Right renal pelvis (tissue), 4 donors: ENCODE results near the gene PRR18. TPM values are rescaled to one million over a fixed set of nuclear protein-coding genes. Genes with fewer than 3 reads are reported as not detected.

ENCODE experiments used
- DNase-seq, 4 donors: peaks; one replicate each; pipeline ENCODE4 v3.0.0-alpha.2; 2013; ENCODE audit warnings: low read depth in 4 of 4, low spot score in 3 of 4, missing footprints in 1 of 4
- polyA plus RNA-seq, 4 donors: library from polyadenylated mRNA; unstranded; fragments of 120-200 nt; gene quantifications; one replicate each; pipeline ENCODE4 v1.2.1, GENCODE V29; 2013; ENCODE audit not compliant: insufficient read length in 4 of 4

The PRR18 gene
- polyA plus RNA-seq, 4 donors = 0.26 to 0.43 (median 0.31) TPM

DNA sequence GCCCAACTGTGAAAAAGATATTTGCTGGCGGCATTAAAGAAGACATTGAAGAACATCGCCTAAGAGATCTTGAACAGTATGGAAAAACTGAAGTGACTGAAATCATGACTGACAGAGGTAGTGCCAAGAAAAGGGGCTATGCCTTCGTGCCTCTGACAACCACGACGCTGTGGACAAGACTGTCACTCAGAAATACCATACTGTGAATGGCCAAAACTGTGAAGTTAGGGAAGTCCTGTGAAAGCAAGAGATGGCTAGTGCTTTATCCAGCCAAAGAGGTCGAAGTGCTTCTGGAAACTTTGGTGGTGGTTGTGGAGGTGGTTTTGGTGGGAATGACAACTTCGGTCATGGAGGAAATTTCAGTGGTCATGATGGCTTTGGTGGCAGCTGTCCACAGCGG is 26.7 kb upstream of the PRR18 start:
- no peak for DNase-seq

GRCh38 chr6:166333172-166333995 is 25.2 kb upstream of the PRR18 start:
- DNase-seq = no peak

- no peak for DNase-seq
Observed at GRCh38 chr6:166331503-166332415, 23.6 kb upstream of the PRR18 start.

DNA sequence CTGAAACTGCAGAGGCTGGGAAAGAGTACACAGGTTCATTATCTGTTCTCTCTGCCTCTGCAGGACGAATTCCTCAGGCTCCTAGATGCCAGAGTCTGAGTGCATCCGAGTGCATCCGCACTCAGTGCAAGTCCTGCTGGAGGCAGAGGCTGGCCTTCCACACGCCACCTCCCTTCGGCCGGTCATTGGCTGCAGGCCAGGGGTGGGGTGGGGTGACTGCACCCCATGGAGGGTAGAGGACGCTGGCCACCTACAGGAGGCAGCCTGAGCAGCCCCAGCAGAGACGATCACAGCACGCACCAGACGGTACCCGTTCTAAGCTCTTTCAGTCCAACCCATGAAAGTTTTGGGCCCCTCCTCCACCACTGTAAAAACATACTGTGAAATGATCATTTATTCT is 22.4 kb upstream of the PRR18 start:
- no peak for DNase-seq

DNA sequence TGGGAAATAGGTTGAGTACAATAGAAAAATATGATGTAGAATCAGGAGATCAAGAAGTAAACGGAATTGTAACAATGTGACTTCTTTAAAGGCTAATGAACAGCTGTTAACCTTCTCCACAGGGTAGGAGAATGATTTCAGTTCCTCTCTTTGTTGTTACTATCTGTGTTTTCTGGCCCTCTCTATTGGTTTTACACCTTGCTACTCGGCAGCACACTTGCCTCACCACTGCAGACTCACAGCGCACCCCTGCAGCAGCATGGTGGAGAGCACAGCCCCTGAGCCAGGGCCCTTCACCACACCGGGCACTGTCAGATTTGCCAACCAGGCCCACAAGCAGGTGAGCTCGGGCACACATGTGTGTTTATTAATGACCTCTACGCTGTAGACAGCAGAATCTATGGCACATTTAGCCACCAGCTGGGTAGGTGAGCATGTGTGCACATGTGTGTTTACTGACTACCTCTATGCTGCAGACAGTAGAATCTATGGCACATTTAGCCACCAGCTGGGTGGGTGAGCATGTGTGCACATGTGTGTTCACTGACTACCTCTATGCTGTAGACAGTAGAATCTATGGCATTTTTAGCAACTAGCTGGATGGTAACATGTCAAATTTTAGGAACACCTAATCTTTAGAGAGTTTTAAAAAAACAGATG is 17.3 kb upstream of the PRR18 start:
- no peak for DNase-seq

DNA sequence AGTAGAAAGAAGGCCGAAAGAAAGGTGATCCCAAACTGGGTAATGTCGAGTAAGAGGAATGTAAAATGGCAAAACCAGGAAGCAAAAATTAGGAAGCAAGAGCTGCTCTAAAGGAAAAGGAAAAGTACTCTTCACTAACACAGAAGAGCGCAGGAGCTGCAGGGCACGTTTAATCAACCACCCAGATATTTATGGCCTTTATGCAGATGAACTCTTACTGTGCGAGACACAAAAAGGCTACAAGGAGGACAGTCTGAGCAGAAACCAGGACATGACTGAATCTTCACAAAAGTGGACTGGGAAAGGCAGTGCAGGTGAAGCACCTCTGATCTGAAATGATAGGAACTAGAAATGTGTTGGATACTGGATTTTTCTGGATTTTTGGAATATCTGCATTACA is 15.2 kb upstream of the PRR18 start:
- no peak for DNase-seq

GRCh38 chr6:166318649-166319600 is 10.7 kb upstream of the PRR18 start:
- DNase-seq = no peak

DNA sequence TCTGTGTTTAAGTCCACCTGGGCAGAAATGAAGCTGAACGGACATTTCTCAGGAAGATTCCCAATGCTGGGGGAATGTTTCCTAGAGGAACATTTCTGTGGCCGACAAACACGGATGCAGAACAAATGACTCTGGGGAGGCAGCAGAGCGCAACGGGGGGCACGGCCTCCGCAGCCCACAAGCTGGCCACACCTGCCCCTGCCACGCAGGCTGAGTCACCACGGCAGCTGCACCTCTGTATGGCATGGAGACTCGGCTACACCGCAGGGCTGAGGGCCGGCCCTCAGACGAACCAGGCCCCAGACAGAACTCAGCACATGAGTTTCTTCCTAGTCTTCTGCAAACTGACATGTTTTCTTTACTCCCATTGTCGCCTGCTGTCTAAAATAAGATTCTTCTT is 10.0 kb upstream of the PRR18 start:
- no peak for DNase-seq

DNA sequence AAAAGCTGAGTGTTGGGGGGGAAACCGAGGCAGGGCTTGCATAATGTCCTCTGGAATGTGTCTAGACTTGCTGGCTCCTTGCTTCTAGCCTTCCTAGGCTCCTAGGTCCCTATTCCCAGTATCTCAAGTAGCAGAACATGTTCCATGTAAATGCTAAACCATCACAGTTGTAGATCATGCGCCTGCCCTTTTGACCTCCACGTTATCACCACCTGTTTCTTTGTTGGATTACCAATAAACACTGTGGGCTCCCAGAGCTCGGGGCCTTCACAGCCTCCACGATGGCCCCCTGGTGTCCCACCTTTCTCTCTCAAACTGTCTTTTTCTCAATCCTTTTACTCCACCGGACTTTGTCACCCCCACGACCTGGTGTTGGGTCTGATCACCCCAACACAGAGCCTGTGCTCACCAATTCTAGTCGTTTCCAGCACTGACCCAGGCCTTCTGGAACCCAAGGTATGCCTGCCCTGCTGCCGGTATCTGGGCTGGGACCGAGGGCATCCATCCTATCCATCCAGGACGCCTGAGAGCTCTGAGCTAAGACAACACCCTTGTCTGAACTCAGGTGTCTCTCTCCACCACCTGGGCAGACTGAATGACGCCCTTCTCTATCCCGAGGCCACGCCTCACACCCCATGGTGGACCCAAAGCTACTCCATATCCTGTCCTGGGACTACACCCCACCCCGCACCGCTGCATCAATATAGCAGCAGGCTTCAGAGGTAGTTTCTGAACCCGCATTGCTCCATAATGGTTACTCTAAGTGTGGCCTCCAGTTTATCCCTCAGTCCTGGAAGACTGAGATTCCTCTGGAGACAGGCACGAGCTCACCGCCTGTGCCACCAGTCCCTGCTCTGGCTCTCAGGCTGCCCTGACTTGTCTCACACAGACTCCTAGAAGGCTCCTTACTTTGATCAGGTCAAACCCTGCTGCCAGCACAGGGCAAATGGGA is 9.3 kb upstream of the PRR18 start:
- DNase-seq = no peak

- no peak for DNase-seq
Observed at GRCh38 chr6:166315436-166315835, 7.2 kb upstream of the PRR18 start.

- DNase-seq = no peak
Observed at GRCh38 chr6:166314454-166314853, 6.3 kb upstream of the PRR18 start.

DNA sequence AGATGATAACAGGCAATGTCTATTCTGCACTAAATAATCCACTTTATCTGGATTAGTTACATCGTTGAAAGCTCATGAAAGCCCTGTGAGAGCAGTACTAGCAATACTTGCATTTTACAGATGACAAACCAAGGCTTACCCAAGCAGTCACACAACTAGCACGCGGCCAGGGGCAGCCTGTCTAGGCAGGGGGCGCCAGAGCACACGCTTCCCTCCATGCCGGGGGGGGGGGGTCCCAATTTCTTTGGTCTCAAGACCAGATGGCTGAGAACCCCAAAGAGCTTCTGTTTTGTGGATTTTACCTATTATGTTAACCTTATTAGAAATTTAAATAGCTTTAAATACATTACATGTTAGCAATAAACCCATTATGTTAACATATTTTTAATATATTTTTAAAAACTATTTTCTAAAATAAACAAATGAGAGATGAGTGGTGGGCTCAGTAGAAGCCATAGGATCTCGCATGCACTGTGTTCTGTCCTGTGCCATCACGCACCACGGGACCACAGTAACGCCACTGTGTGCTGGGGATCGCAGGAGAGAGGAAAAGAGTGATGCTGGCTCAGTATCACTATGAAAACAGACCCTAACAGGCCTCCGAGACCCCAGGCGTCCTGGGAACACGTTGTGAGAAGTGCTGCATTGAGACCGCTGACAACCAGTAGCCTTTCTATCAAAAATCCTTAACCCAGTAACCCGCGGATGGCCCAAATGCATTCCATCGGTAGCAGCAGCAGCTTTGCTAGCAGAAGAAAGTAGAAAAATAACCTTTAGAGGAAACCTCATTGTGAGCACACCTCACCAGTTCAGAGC is 5.3 kb upstream of the PRR18 start:
- DNase-seq = no peak

- DNase-seq = no peak
Observed at GRCh38 chr6:166312832-166313231, 4.6 kb upstream of the PRR18 start.

DNA sequence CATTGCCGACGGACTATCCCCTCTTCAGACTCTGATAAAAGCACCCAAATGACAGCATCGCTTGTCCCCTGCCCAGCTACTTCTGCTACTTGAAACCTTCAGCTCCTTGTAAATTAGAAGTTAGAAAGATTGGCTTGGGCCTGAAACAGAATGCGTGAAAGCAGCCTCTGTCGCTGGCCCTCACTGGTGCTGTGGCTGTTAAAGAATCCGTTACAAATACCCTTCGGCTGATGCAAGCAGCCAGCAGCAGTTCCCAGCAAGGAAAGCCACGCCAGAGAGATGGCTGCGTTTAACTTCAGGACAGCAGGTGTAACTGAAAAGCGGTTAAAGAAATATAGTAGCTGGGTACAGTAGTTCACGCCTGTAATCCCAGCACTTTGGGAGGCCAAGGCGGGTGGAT is 2.4 kb upstream of the PRR18 start:
- DNase-seq = no peak

DNA sequence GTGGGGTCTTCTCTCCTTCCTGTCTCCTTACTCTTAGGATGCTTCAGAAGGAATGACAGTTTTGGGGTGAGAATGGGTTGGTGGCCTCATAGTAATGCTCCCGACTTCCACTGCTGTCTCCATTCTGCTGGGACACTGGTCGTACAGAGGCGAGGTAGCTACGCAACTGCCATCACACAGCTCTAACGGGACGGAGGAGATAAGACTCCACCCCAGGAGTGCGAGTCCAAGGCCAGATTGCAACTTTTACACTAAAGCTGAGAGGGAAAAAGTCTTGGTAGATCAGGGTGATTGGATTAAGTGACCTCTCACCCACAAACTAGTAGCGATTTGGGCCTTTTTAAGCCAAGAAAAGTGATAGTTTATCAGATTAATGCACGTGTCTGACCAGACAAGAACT is 1.8 kb upstream of the PRR18 start:
- DNase-seq = no peak

GRCh38 chr6:166308769-166309589 is 787 bp upstream of the PRR18 start:
- no peak for DNase-seq
